ENCODE measurements around the gene DDC.

Gene DDC

DNA sequence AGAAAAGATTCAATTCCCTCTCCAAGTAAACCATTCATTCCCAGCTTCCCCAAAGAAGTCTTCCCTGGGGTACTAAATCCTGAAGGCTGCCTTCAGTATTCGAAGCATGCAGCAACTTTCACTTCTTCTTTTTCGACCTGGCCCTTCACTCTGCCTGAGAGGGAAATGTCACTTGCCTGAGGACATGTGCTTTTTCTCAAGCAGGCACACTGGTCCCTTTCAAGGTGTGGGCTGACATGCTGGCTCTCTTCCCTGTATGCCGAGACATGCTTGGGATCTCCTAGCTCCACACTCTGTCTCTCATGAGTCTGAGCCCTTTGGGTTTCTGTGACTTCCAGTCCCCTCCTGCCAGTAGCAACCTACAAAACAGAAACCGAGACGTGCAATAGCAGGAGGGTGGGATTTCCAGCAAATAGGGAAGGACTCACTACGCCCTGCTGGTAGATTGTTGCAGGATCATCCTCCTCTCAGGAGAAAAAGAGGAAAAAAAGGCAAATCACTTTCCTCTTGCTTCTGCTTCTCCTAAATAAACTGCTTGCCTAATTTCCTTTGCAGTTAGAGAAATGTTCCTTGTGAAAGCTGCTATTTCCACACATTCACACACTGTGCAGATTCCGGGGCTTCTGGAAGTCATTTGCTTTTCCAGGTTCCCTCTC lies 148.6 kb downstream of the DDC start:
- DNase-seq (ENCODE audit: low read depth in 2 of 2) = no peak

DNA sequence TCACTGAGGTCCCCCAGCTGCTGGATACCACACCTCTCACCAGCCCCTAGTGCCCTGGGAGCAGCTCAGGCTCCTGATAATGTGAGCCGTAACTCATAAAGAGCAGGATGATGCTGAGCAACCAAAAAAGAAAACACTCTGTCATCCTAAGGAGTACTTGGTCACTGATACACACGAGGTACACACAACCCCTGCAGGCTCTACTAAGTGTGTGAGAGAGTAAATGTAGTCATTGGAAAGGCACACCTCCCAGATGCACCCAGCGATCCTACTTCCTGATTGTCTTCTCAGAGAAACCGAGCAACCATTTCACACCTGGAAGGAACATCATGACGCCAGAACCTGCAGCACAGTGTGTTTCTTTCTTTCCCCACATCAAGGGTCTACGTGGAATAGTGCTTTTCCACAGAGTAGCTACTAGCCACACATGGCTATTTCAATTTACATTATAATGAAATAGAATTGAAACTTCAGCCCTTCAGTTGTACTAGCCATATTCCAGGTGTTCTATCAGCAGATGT lies 149.3 kb downstream of the DDC start:
- DNase-seq (ENCODE audit: low read depth in 2 of 2) = no peak

GRCh38 chr7:50413561-50413960 lies 151.6 kb downstream of the DDC start:
- no peak for DNase-seq (ENCODE audit: low read depth in 2 of 2)

- no peak for DNase-seq (ENCODE audit: low read depth in 2 of 2)
These were observed 152.2 kb downstream of the DDC start for GRCh38 chr7:50412973-50413372.

DNA sequence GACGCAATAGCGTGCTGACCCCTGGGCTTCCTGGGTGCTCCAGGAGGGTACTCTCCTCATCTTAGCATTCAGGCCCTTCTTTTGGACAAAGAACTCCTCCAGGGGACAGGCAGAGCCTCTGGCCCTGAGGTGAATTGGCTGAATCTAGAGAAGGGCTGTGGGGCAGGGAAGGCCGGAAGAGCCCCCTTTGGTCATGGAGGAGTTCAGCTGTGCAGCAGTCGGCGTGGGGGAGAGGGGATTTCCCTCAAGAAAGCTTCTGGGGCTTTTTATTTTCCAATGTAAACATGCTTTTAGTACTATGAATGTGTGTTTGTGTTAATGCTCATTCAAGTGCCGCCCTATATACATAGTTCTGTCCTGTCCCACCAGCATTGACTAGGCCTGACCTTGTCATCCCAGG lies 153.9 kb downstream of the DDC start:
- DNase-seq (ENCODE audit: low read depth in 2 of 2) = no peak

- no peak for DNase-seq (ENCODE audit: low read depth in 2 of 2)
These were observed 155.1 kb downstream of the DDC start for GRCh38 chr7:50409856-50410745.
